Pulmonary artery endothelial cell (primary cell): ENCODE measurements around the gene FRG2C. TPM values are rescaled to one million over a fixed set of nuclear protein-coding genes. Genes with fewer than 3 reads are reported as not detected.
"Not testable (repeated sequence)": the region's sequence is repeated elsewhere in the genome, so short reads cannot be mapped to it uniquely, and the experiment has no call there.

Source experiments
- DNase-seq: peaks from one replicate; pipeline ENCODE4 v3.0.0-alpha.2; 2011; ENCODE audit warnings: low read depth, low spot score
- total RNA-seq: library from RNA; depleted of rRNA; stranded (reverse); fragments of >200 nt; gene quantifications from 2 replicates; pipeline ENCODE4 v1.2.3, GENCODE V29; 2014

Gene FRG2C
- total RNA-seq, 1 donor from 2014 or later: not detected

DNA sequence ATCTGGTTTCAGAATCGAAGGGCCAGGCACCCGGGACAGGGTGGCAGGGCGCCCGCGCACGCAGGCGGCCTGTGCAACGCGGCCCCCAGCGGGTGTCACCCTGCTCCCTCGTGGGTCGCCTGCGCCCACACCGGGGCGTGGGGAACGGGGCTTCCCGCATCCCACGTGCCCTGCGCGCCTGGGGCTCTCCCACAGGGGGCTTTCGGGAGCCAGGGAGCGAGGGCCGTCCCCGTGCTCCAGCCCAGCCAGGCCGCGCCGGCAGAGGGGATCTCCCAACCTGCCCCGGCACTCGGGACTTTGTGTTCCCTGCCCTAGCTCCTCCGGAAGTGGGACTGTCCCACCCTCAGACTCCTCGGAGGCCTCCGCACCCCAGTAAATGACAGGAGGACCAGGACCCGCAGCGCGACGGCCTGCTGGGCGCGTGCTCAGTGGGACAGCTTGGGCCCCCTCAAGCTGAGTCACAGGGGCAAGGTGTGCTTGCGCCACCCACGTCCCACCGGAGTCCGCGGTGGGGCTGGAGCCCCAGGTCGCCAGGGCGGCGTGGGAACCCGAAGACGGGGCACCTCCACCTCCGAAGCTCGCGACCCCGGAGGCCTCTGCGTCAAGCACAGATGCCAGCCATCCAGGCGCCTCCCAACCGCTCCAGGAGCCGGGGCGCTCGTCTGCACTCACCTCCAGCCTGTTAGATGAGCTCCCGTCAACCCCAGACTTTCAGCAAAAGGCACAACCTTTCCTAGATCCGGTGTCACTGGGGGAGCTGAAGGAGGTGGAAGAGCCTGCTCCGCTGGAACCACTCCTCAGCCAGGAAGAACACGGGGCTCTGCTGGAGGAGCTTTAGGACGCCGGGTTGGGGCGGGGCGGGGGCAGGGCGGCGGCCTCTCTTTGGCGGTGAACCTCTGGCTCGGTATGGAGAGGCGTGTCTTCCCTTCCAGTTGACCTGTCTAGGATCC lies 5.5 kb downstream of the FRG2C start:
- DNase-seq: not testable (repeated sequence)

DNA sequence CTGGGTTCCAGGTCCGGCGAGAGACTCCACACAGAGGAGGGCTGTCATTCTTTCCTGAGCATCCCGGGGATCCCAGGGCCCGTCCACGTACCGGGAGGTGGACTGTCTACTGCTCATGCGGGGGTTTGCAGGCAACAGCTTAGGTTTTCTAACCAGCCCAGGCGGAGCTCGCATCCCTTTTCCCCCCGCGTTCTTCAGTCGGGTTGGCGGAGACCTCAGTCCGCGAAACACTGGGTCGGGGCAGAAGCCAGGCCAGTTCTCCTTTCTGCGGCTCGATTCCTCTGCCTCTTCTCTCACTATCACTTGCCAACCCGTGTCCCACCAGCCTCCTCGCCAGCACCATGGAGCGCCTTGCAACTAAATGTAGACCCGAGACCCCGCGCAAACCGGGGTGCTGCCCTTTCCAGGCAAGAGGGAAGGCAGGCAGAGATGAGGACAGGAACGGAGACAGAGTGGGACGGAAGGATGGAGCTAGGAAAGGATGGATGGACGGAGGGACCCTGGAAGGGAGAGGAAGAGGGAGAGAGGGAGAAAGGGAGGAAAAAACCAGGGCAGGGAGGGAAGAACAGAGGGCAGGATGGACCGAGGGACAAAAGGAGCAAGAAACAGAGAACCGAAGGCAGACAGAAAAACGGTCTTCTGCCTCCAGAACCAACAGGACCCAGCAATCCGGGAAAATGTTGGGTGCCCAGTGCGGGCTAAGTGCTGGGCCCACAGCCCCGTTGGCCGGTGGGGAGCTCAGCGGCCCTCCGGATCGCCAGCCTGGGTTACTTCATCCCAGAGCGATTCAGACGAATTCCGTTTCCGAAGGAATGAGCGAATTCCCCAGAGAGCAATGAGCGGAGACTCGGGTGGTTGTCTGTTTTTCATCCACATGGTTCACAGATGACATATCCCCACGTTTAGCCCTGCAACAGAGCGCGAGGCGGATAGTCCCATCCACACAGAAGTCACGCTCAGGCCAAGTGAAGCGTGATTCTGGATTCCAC lies 6.5 kb downstream of the FRG2C start:
- DNase-seq: not testable (repeated sequence)

DNA sequence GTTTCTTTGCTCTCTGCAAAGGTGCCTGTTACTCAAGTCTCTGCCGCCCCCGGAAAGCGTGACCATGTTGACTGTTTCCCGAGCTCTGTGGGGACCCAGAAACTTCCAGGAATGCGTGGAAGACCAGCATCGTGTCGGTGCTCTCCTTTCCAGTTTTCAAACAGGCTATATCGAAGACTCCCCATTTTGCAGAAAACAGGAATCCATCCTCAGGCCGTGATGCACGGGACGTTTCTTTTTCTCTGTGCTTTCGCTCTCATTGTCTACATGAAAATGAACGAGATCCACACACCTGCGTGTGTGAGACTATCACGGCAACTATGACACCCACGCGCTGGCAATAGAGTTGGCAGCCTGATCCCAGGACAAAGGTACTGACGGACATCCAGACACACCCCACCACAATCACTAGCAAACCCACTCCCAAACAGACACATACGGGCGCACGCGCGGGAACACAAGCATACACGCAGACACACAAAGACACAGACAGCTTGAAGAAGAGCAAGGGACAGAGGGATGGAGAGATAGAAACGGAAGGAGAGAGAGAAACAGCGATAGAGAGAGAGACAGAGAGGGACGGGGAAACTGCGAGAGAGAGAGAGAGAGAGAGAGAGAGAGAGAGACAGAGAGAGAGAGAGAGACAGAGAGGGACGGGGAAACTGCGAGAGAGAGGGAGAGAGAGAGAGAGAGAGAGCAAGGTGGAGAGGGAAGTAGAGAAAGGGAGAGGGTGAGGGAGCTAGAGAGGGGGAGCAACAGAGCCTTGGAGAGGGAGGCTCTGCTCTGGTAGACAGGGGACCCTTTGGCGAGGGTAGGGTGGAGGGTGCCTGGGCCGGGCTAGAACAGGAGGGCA lies 7.4 kb downstream of the FRG2C start:
- not testable (repeated sequence) for DNase-seq

DNA sequence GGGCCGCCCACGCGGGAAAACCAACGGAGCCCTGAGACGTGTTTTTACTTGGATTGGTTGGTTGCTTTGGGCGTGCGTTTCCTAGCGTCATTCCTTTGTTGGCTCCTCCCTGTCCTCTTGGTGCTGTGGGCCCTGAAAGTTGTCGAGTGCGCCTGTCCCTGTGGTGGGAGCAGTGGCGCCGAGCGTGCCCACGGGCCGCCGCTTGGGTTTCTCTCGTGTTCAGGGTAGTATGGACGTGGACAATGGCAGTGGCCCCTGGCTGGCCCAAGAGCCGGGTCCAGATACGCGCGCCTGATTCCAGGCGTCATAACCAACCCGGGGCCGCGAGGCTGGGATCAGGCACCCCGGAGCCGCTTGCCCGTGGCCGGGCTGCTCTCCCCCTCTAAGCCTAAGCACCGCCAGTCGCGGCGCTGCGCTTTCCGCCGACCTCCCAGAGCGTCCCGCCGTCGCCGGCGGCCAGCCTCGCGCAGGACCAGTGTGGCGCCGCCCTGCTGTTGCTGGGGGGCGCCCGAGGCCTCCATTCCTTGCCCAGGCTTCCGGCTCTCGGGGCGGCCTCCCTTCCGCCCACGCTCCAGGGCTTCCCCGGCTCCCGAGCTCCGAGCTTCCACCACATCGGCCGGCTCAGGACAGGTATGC lies 8.1 kb downstream of the FRG2C start:
- DNase-seq: not testable (repeated sequence)

DNA sequence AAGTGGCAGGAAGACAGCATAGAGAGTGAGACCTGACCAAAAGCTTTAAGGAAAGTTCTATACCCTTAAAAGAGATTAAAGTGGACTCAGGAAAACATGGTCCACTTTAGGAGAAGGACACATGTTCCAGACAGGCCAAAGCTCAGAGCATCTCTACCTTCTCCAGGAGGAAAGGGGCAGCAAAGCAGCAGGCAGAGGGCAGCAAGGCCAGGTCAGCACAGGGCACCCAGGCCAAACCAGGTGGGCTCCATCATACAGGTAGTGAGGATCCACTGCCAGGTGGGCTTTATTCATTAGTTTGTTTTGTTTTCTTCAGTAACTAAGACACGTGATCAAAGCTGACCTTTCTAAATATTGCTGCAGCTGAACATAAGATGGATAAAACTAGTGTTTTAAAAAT lies 19.8 kb downstream of the FRG2C start:
- DNase-seq: not testable (repeated sequence)

DNA sequence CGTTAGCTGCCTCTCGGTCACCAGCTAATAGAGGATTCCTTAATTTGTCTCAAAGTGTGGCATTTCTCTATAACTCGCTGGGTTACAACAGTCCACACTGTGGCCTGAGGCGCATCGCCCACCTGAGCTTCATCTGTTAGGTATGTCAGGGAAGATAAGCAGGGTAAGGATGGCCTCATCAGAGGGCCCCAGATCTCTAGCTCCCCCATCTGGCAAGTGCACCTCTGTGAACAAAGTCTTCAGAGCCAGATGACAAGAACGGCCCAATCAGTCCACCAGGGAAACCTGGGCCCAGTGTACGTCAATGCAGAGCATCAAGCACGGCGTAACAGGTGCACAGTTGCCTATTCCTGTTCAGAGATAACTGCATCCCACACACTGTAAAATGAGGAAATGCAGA lies 23.2 kb downstream of the FRG2C start:
- no peak for DNase-seq

DNA sequence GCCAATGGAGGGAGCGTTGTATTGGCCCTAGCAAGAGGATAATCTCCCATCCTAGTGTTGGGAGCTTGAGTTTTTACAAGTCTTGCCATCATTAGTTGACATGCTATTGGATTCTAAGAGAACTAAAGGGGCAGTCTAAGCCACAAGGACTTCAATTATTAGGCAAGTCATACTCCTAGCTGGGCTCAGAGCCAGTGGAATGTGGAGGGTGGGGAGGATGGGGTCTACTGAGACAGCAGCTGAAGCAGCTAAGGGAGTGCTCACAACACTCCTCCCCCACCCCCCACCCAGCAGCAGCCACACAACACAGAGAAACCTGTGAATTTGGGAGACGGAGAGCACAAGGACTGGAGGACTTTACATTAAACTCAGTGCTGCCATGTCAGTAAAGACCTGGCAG lies 27.9 kb downstream of the FRG2C start:
- DNase-seq: no peak

Other genes starting within 250 kb of the FRG2C start
- gene ZNF717, start 121.2 kb downstream of the FRG2C start, total RNA-seq: 10.2 and 12.0 TPM in 2 replicates